A549 (cell line): ENCODE data around the gene C14orf119. TPM values are rescaled to one million over a fixed set of nuclear protein-coding genes. Genes with fewer than 3 reads are reported as not detected.

Experiments used
- ATAC-seq, 2 experiments: fragments of 200-7000 bp in 1 of 2; fragments of >200 bp in 1 of 2; cut with Nextera tagmentation in 1 of 2; cut with Tn5 transposase in 1 of 2; 3 replicates each; pipeline versions ENCODE4 v1.8.0 to v1.9.1; 2018 to 2020; ENCODE audit warnings: mild to moderate bottlenecking in 1 of 2, moderate library complexity in 1 of 2
- CTCF ChIA-PET: fragments of 300-600 bp; sonication (Branson Sonifier 250); formaldehyde crosslinking; extraction: SDS; loops from one replicate; lab custom pipeline; 2021; ENCODE audit warnings: antibody characterized with exemption, inconsistent platforms; lab: Yijun Ruan, JAX
- POLR2A ChIA-PET: fragments of 350-600 bp; formaldehyde crosslinking; extraction: SDS; loops from one replicate; lab custom pipeline; 2021; ENCODE audit warnings: antibody characterized with exemption, inconsistent platforms; lab: Yijun Ruan, JAX
- DNase-seq, 2 experiments: peaks; one replicate each; pipeline versions ENCODE4 v3.0.0 to v3.0.0-alpha.2; 2011 to 2016; ENCODE audit warnings: low read depth in 1 of 2, low spot score in 1 of 2
- FAIRE-seq: peaks from 2 replicates; lab custom pipeline; 2011; peaks lifted over from hg19 to GRCh38; lab: Jason Lieb, UNC
- H3K27ac ChIP-seq, 2 experiments: fragments of >200 bp; sonication (Bioruptor Twin); formaldehyde crosslinking; 3 replicates each; pipeline ENCODE4 v1.5.1; 2016 to 2017
- H3K4me1 ChIP-seq: fragments of >200 bp; sonication (Bioruptor Twin); formaldehyde crosslinking; 3 replicates; pipeline ENCODE4 v1.6.1; 2016
- H3K4me2 ChIP-seq: fragments of >200 bp; sonication (Bioruptor Twin); formaldehyde crosslinking; 3 replicates; pipeline ENCODE4 v1.6.1; 2016
- H3K4me3 ChIP-seq: fragments of >200 bp; sonication (Bioruptor Twin); formaldehyde crosslinking; 3 replicates; pipeline ENCODE4 v1.5.1; 2016
- H3K9me3 ChIP-seq: fragments of >200 bp; sonication (Bioruptor Twin); formaldehyde crosslinking; 3 replicates; pipeline ENCODE4 v1.6.1; 2016
- FOXS1 ChIP-seq: fragments of 250-450 bp; sonication (Bioruptor Pico); IDR thresholded peaks from 2 replicates; pipeline ENCODE4 v1.5.0; 2020; ENCODE audit warnings: mild to moderate bottlenecking, moderate library complexity
- GATA3 ChIP-seq: IDR thresholded peaks from 2 replicates; pipeline ENCODE4 v1.6.1; 2012; ENCODE audit warnings: borderline replicate concordance
- HEYL ChIP-seq: fragments of 250-450 bp; sonication (Bioruptor Pico); IDR thresholded peaks from 2 replicates; pipeline ENCODE4 v1.8.0; 2021; ENCODE audit warnings: mild to moderate bottlenecking, moderate library complexity
- HOXB13 ChIP-seq: fragments of 250-450 bp; sonication (Bioruptor Pico); IDR thresholded peaks from 2 replicates; pipeline ENCODE4 v1.5.0; 2020; ENCODE audit warnings: low read depth, mild to moderate bottlenecking, moderate library complexity
- KDM1A ChIP-seq: fragments of 200-600 bp; sonication (generic); IDR thresholded peaks from 2 replicates; pipeline ENCODE4 v1.6.1; 2016; ENCODE audit warnings: low read depth, mild to moderate bottlenecking
- KDM5A ChIP-seq: fragments of 200-600 bp; sonication (generic); IDR thresholded peaks from 2 replicates; pipeline ENCODE4 v1.6.1; 2016; ENCODE audit warnings: antibody characterized with exemption, mild to moderate bottlenecking
- MAZ ChIP-seq: fragments of 150-350 bp; IDR thresholded peaks from 2 replicates; pipeline ENCODE4 v1.6.1; 2014; ENCODE audit warnings: antibody characterized with exemption, low read depth, low read length, borderline replicate concordance
- PHF8 ChIP-seq: fragments of 200-600 bp; sonication (generic); IDR thresholded peaks from 2 replicates; pipeline ENCODE4 v1.6.1; 2016; ENCODE audit warnings: low read depth, mild to moderate bottlenecking, antibody characterized with exemption, moderate library complexity, borderline replicate concordance
- POLR2AphosphoS2 ChIP-seq: conservative IDR thresholded peaks from 2 replicates; pipeline ENCODE4 v1.6.1; 2012; ENCODE audit warnings: low read length, improper control_type of control experiment, inconsistent platforms
- RAD21 ChIP-seq, 2 experiments: fragments of >200 bp in 1 of 2; sonication (Bioruptor Twin) in 1 of 2; formaldehyde crosslinking in 1 of 2; IDR thresholded peaks in 1 of 2; conservative IDR thresholded peaks in 1 of 2; 2 replicates in 1 of 2; 3 replicates in 1 of 2; pipeline ENCODE4 v1.6.1; 2012 to 2018; ENCODE audit warnings: inconsistent platforms in 1 of 2
- RCOR1 ChIP-seq: fragments of 150-350 bp; IDR thresholded peaks from 2 replicates; pipeline ENCODE4 v1.6.1; 2014; ENCODE audit warnings: antibody characterized with exemption, low read length, low read depth
- RFX5 ChIP-seq: fragments of 450-650 bp; IDR thresholded peaks from 2 replicates; pipeline ENCODE4 v1.7.1; 2014; ENCODE audit warnings: antibody characterized with exemption, mild to moderate bottlenecking, moderate library complexity
- SMC3 ChIP-seq: fragments of >200 bp; sonication (Bioruptor Twin); formaldehyde crosslinking; IDR thresholded peaks from 3 replicates; pipeline ENCODE4 v1.6.1; 2018; ENCODE audit warnings: inconsistent platforms
- SREBF2 ChIP-seq: fragments of 450-650 bp; IDR thresholded peaks from 2 replicates; pipeline ENCODE4 v1.6.1; 2014; ENCODE audit warnings: mild to moderate bottlenecking, moderate library complexity
- TP53 ChIP-seq: fragments of 250-450 bp; sonication (Bioruptor Pico); IDR thresholded peaks from 2 replicates; pipeline ENCODE4 v1.5.0; 2021; ENCODE audit warnings: mild to moderate bottlenecking, moderate library complexity
- ZC3H11A ChIP-seq: fragments of 450-650 bp; IDR thresholded peaks from 2 replicates; pipeline ENCODE4 v1.6.1; 2014; ENCODE audit warnings: antibody characterized with exemption, mild to moderate bottlenecking
- WGBS: methylation state at CpG from one replicate; pipeline ENCODE4 v1.1.6; 2017; ENCODE audit errors: missing lambda C conversion rate; 5-methylcytosine and 5-hydroxymethylcytosine counted together
- polyA plus RNA-seq, 4 experiments: library from polyadenylated mRNA; depleted of rRNA in 3 of 4; stranded (reverse); fragments of >200 nt; fragmentation: RNase III in 1 of 4; extraction: RNeasy Plus Mini Kit Qiagen cat#74134 plus additional on column Dnase treatment in 1 of 4; gene quantifications; 2 replicates in 3 of 4; 3 replicates in 1 of 4; pipeline ENCODE4 v1.2.3, GENCODE V29; 2011 to 2017
- TF ChIP-seq, protein P1 (sequence below): fragments of 250-450 bp; sonication (Bioruptor Pico); IDR thresholded peaks from 2 replicates; pipeline ENCODE4 v1.5.0; 2021; ENCODE audit warnings: mild to moderate bottlenecking, moderate library complexity, borderline replicate concordance
- TF ChIP-seq, protein P2 (sequence below): IDR thresholded peaks from 2 replicates; pipeline ENCODE4 v1.6.1; 2012
- TF ChIP-seq, protein P3 (sequence below): IDR thresholded peaks from 2 replicates; pipeline ENCODE4 v1.6.1; 2012
- TF ChIP-seq, protein P4 (sequence below): fragments of 150-350 bp; IDR thresholded peaks from 2 replicates; pipeline ENCODE4 v1.6.1; 2014; ENCODE audit warnings: low read depth, mild to moderate bottlenecking, low read length

The C14orf119 gene
- polyA plus RNA-seq, 2 of the 4 experiments (the other 2 are of a cell fraction): 82.5 to 102 TPM

DNA sequence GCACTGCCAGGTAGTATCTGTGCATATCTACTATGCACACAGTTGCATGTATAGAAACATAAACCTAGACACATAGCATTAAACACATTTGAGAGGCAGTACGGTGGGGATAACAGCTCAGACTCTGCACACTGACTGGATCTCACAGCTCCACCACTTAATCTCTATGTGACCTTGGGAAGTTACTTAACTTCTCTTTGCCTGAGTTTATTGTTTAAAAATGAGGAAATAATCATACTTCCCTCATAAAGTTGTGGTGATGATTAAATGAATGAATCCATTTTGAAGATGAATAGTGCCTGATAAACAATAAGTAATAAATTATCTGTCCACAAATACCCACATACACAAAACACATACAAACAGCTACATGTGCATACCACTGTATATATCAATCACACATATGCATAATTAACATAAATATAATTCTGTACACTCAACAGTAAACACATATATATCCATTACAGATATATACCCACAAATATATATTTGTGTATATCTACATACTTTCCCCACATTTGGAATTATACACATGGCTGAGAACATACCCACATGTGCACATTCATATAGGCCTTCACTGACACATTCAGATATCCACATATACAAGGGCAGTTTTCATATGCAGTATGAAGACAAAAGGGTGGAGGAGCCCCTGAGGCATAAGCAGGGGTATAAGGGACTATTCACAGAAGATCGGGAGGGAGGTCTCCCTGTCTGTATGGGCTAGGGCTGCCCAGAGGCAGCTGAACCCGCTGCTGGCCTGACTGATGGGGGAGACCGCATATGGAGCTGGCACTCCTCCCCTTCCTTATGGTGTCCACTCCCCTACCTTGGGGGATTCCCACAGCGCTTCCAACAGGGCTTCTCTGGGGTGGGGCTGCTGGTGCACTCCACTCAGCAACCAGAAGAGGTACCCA, 43.9 kb upstream of the C14orf119 start:
- ATAC-seq (no peak), DNase-seq (no peak), FAIRE-seq (no peak)
- 85% methylated on average over 5 of the region's 5 CpGs for WGBS
- TF ChIP-seq POLR2AphosphoS2 (no peak), FOXS1 (CRISPR knock-in tag) (no peak), KDM1A (no peak), TP53 (CRISPR knock-in tag) (no peak), RAD21 (conservative IDR thresholded peaks at IDR 0.05 in 1 of 2, IDR thresholded peaks at IDR 0.05 in 1 of 2) (no peak), RFX5 (no peak), RCOR1 (no peak), HEYL (CRISPR knock-in tag) (no peak)
- TF ChIP-seq, protein P1, sequence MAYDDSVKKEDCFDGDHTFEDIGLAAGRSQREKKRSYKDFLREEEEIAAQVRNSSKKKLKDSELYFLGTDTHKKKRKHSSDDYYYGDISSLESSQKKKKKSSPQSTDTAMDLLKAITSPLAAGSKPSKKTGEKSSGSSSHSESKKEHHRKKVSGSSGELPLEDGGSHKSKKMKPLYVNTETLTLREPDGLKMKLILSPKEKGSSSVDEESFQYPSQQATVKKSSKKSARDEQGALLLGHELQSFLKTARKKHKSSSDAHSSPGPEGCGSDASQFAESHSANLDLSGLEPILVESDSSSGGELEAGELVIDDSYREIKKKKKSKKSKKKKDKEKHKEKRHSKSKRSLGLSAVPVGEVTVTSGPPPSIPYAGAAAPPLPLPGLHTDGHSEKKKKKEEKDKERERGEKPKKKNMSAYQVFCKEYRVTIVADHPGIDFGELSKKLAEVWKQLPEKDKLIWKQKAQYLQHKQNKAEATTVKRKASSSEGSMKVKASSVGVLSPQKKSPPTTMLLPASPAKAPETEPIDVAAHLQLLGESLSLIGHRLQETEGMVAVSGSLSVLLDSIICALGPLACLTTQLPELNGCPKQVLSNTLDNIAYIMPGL (CRISPR knock-in tag): no peak
- Histone ChIP-seq H3K4me3 (no peak overlapping the region), H3K4me2 (no peak overlapping the region), H3K27ac (no peak overlapping the region), H3K4me1 (peaks cover 8% of the 10 kb centered on the region), H3K9me3 (no peaks in the 10 kb centered on the region)
- ChIA-PET CTCF (interaction anchor here (0.5 to 33.8 kb wide), 7 partner anchors 10 to 127 kb away, joined by 3 to 1206 read pairs (median 5); partner anchors contain the start of gene AJUBA), POLR2A (interaction anchor here (0.7 kb wide), 1 partner anchor 69 kb away, joined by 3 read pairs; the partner anchor contains the start of gene AJUBA)

DNA sequence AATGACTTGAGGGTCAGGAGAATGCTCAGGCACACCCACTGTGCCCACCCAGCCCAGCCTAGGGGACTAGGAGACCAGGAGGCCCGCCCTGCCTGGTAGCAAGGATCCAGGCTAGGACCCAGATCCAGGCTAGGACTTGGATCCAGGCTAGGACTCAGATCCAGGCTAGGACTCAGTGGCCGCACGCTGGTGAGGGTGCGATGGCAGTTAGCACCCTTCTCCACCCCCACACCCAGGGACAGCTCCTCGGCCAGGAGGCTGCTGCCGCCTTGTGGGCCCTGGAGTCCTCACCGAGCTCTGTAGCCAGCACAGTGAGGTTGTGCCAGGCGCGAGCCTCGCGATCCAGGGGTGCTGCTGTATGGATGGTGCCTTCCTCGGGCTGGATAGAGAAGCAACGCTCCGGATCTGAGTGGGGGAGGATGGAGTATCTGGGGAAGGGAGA, 43.1 kb upstream of the C14orf119 start:
- FAIRE-seq (no peak), ATAC-seq (peak in 1 of 2 experiments; percentile 39; a peak in 3 of 6 replicates), DNase-seq (peak in 1 of 2 experiments; percentile 48)
- CTCF ChIA-PET: interaction anchor here (0.9 to 33.8 kb wide), 6 partner anchors 9 to 122 kb away, joined by 3 to 1206 read pairs (median 8); partner anchors contain the start of gene AJUBA
- TF ChIP-seq RAD21 (conservative IDR thresholded peaks at IDR 0.05 in 1 of 2, IDR thresholded peaks at IDR 0.05 in 1 of 2) (peak in 1 of 2 experiments; percentile 56; a peak in 3 of 5 replicates), SMC3 (0 out of 3 replicates have a peak, but pooled peaks have one; percentile 26)
- TF ChIP-seq, protein P2, sequence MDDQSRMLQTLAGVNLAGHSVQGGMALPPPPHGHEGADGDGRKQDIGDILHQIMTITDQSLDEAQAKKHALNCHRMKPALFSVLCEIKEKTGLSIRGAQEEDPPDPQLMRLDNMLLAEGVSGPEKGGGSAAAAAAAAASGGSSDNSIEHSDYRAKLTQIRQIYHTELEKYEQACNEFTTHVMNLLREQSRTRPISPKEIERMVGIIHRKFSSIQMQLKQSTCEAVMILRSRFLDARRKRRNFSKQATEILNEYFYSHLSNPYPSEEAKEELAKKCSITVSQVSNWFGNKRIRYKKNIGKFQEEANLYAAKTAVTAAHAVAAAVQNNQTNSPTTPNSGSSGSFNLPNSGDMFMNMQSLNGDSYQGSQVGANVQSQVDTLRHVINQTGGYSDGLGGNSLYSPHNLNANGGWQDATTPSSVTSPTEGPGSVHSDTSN: no peak
- no peaks in the 10 kb centered on the region for H3K9me3 ChIP-seq
- H3K4me2 ChIP-seq: no peak overlapping the region
- no peak overlapping the region for H3K4me3 ChIP-seq
- H3K4me1 ChIP-seq: peaks cover 15% of the 10 kb centered on the region
- WGBS: 79% methylated on average over 8 of the region's 14 CpGs
- H3K27ac ChIP-seq: no peak overlapping the region
- POLR2A ChIA-PET: no interaction called here

DNA sequence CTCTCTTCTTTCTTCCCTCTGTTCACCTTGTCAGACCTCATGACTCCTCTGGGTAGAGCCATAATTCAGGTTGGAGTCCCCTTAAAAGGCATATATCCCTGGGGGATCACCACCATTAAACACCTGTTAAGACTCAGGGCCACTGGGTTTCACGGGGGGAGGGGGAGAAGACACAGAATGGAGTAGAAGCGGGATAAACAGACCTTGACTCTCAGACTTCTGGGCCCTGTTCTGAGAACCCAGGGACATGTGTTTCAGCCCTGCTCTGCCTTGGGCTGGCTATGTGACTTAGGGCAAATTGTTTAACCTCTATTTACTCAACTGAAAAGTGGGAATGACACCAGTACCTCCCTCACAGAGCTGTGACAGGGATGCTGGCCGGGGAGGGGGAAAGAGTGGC, 42.6 kb upstream of the C14orf119 start:
- no peak overlapping the region for H3K4me3 ChIP-seq
- no peak for ATAC-seq
- CTCF ChIA-PET: interaction anchor here (0.9 to 33.8 kb wide), 5 partner anchors 9 to 64 kb away, joined by 5 to 1206 read pairs (median 9); partner anchors contain the start of gene AJUBA
- no peak overlapping the region for H3K27ac ChIP-seq
- H3K9me3 ChIP-seq: no peaks in the 10 kb centered on the region
- H3K4me1 ChIP-seq: peaks cover 15% of the 10 kb centered on the region
- TF ChIP-seq HOXB13 (CRISPR knock-in tag) (no peak), PHF8 (no peak), MAZ (no peak), ZC3H11A (no peak), GATA3 (no peak), KDM5A (no peak), SREBF2 (no peak)
- TF ChIP-seq, protein P1 (CRISPR knock-in tag): no peak
- TF ChIP-seq, protein P3, sequence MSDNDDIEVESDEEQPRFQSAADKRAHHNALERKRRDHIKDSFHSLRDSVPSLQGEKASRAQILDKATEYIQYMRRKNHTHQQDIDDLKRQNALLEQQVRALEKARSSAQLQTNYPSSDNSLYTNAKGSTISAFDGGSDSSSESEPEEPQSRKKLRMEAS: no peak
- TF ChIP-seq, protein P4, sequence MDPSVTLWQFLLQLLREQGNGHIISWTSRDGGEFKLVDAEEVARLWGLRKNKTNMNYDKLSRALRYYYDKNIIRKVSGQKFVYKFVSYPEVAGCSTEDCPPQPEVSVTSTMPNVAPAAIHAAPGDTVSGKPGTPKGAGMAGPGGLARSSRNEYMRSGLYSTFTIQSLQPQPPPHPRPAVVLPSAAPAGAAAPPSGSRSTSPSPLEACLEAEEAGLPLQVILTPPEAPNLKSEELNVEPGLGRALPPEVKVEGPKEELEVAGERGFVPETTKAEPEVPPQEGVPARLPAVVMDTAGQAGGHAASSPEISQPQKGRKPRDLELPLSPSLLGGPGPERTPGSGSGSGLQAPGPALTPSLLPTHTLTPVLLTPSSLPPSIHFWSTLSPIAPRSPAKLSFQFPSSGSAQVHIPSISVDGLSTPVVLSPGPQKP: no peak
- 64% methylated on average over 3 of the region's 3 CpGs for WGBS
- DNase-seq: no peak
- no peak overlapping the region for H3K4me2 ChIP-seq
- no peak for FAIRE-seq
- POLR2A ChIA-PET: no interaction called here
